ENCODE measurements around the gene CCNF.

DNA sequence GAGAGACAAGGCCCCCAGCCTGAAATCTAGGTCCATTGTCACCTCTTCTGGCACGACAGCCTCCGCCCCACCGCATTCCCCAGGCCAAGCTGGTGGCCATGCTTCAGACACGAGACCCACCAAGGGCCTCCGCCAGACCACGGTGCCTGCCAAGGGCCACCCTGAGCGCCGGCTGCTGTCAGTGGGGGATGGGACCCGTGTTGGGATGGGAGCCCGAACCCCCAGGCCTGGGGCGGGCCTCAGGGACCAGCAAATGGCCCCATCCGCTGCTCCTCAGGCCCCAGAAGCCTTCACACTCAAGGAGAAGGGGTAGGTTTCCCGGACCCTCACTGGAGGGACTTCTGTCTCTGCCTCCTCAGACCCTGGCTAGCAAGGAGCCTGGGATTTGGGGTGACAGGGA lies 31.7 kb downstream of the CCNF start:
- TF ChIP-seq POLR2A (IDR thresholded peaks at IDR 0.05): no peak
- TF ChIP-seq, protein P1, sequence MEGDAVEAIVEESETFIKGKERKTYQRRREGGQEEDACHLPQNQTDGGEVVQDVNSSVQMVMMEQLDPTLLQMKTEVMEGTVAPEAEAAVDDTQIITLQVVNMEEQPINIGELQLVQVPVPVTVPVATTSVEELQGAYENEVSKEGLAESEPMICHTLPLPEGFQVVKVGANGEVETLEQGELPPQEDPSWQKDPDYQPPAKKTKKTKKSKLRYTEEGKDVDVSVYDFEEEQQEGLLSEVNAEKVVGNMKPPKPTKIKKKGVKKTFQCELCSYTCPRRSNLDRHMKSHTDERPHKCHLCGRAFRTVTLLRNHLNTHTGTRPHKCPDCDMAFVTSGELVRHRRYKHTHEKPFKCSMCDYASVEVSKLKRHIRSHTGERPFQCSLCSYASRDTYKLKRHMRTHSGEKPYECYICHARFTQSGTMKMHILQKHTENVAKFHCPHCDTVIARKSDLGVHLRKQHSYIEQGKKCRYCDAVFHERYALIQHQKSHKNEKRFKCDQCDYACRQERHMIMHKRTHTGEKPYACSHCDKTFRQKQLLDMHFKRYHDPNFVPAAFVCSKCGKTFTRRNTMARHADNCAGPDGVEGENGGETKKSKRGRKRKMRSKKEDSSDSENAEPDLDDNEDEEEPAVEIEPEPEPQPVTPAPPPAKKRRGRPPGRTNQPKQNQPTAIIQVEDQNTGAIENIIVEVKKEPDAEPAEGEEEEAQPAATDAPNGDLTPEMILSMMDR (IDR thresholded peaks at IDR 0.05): no peak

All from body of pancreas (tissue), 4 donors.